Kidney tubule cell (primary cell): ENCODE data around the gene CDC6.

Experiments used
- DNase-seq: peaks from one replicate; pipeline ENCODE4 v3.0.0-alpha.2; 2018; ENCODE audit warnings: low spot score

CDC6 gene, protein sequence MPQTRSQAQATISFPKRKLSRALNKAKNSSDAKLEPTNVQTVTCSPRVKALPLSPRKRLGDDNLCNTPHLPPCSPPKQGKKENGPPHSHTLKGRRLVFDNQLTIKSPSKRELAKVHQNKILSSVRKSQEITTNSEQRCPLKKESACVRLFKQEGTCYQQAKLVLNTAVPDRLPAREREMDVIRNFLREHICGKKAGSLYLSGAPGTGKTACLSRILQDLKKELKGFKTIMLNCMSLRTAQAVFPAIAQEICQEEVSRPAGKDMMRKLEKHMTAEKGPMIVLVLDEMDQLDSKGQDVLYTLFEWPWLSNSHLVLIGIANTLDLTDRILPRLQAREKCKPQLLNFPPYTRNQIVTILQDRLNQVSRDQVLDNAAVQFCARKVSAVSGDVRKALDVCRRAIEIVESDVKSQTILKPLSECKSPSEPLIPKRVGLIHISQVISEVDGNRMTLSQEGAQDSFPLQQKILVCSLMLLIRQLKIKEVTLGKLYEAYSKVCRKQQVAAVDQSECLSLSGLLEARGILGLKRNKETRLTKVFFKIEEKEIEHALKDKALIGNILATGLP

DNA sequence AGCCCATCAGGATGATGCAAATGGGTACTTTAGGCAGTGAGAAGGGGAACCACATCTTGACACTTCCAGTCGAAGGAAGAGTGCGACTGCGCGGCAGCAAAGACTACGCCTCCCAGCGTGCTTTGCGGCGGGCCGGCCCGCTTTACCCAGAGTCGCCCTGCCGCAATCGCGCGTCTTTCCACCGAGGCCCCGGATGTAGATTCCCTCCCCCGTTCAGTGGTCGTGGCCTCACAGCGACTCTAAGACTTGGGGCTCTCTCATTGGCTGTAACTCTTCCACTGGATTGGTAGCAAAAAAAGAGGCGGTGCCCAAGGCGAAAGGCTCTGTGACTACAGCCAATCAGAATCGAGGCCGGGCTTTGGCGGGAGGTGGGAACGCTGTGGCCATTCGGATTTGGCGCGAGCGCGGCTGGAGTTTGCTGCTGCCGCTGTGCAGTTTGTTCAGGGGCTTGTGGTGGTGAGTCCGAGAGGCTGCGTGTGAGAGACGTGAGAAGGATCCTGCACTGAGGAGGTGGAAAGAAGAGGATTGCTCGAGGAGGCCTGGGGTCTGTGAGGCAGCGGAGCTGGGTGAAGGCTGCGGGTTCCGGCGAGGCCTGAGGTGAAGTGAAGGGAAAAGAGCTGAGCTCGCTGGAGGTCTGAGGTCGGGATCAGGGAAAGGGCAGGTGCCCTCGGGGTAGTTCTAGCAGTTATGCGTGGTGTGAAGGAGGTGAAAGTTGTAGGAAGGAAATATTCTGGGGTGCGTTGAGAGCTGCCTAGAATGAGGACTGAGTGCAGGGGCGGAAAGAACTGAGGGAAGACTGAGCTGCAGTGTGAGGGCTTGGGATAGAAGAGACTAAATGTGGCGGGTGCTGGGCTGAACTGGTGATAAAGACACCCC is at the start of gene CDC6:
CDC6 (plus strand) TSS at position 386 of the 876 bp plus-strand sequence. CDS start 1,542 bp downstream, outside the sequence.
- DNase-seq: peak; percentile 99

DNA sequence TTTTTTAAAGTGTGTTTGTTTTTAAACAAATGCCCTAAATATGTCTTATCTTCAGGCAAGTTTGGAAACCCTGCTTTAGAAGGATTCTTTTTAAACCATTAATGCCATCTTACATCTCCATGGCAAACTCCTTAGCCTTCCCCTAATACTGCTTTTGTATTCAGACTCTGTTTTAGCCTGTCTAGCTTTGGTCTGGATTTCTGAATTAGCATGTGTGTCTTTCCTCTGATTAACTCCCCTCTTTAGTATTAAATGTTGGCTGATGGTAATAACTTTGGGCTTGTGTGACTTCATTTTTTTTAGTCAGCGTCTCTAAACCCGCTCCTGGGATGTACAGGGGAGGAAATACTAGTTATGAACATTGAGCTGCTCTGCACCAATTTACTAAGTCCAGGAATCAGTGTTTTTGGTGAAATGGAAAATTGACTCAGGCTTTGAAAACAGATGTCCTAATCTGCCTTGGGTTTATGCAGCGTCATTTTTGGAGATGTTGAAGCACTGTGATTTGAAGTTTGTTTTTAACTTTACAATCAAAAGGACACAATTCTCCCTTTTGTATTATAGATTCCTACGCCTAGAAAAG is 46.3 kb upstream of the CDC6 start:
- DNase-seq: no peak

DNA sequence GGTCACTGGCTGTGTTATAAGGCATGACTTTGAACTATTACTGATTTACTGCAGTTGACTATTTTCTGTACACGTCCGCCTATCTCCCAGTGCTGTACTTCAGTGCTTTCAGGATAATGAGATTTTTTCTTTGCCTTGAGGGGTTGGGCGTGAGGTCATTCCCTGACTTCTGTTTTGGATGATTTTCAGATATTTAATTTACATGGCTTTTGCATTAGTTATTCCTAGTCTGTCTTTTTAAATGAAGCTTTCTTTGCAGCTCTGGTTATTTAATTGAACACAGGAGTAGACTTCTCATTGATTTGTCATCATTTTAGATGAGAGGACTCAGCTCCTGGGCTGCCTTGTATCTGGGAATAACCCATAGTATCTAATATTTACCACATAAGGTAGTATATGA is 44.9 kb upstream of the CDC6 start:
- no peak for DNase-seq

DNA sequence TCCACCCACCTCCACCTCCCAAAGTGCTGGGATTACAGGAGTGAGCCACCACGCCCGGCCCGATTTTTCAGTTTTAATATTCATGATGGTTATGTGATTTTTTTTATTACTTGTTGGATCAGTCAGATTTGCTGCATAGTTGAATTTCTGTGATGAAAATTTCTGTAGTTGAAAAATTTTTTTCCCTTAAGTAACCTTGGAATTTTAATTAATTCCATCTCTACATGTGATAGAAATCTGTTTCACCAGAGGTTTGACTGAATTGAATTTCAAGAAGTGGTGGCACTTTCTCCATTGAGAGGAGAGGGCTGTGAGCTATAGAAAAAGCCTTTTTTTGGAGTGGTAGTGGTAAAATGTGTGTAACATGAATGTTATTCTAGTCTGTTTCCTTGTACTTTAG is 43.9 kb upstream of the CDC6 start:
- no peak for DNase-seq

DNA sequence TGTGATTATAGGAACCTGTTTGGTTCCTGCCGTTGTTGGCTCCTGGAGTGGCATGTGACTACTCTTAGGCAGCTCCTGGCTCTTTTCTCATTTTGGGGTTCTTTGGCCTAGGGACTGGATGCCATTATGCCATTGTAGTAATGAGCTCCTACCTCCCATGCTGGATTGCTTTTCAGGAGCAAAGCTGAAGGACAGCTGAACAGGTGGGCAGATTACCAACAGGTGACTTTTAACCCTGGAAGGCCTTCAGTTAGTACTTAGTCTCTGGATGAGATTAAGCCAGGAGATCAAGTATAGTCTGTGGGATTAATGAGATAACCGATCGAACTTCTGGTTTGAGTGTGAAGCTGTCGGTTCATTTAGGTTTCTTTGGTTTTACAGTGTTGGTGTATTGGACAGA is 43.4 kb upstream of the CDC6 start:
- no peak for DNase-seq

DNA sequence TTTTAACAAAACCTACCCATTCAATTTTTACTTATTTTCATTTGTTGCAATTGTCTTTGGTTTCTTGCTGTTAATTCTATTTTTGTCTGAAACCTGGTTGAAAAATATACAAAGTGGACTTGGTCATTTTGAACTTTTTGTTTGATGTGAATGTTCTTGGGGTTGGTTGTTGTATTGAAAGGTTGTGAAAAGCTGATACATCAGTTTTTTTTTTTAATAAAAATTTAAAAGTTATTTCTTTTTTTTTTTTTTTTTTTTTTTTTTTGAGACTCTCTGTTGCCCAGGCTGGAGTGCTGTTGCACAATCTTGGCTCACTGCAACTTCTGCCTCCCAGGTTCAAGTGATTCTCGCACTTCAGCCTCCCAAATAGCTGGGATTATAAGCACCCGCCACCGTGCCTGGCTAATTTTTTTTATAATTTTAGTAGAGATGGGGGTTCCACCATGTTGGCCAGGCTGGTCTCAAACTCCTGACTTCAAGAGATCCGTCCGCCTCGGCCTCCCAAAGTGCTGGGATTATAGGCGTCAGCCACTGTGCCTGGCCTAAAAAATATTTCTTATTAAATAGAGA is 39.7 kb upstream of the CDC6 start:
- DNase-seq: no peak

DNA sequence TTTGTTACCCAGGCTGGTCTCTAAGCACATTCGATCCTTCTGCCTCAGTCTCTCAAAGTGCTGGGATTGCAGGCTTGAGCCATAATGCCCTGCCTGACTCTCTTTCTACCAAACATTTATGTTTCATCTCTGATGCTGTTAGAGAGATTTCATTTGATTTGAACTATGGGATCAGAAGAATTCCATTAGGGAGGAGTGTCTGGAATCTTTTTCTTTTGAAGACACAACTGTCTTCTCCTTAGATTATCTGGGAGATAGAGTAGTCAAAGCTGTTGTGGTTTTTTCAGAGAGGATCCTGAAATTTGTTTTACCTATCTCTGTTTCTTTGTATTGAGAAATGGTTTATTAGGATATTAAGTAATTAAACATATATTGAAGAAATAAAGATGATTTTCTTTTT is 39.2 kb upstream of the CDC6 start:
- DNase-seq: no peak

DNA sequence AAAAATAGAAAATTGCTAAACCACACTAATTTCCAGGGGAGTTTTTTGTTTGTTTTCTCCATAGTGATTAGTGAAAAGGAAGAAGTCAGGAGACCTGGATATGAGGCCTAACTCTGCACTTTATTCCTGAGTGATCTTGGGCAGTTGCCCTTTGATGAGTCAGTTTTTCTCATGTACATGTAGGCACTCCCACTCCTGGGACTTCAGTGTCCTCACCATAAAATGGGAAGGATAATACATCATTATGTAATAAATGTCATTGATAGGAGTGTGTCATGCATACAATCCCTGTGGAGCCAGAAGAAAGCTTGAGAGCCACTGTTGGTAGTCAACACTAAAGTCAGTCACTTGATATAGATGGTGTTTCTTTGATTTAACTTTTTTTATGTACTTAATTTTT is 36.1 kb upstream of the CDC6 start:
- peak; percentile 87 for DNase-seq

DNA sequence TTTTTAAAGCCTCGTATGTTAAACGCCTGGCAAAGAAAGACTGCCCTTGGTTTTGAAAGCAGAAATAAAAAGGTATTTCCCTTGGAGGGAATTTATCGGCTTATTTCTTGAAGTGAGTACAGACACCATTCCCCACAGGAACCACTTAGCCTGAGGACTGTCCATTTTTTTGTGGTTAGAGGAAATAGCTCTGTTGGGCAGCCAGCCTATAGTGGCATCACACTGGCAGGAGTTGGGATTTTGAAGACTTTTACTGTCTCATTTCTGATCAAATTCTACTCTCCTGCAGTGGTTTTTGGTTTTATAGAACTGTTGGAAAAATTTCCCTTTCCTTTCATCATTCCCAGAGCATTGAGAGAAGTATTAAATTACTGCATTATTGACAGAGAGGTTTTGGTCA is 34.1 kb upstream of the CDC6 start:
- DNase-seq: no peak

DNA sequence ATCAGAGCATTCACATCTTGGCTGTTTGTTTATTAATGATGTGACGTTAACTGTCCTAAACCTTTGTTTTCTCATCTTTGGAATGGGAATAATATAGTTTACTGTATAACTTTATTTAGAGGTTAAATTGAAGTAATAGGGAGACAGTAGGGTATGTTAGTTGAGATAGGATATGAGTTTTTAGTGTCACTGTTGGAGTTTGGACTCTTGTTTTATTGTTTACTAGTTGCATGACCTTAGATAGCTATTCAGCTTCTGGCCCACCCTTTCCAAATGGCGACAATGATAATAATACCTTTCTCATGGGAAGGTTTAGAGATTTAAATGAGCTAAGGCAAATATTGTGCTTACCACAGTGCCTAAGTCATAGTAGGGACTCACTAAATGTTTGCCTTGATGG is 28.2 kb upstream of the CDC6 start:
- no peak for DNase-seq

DNA sequence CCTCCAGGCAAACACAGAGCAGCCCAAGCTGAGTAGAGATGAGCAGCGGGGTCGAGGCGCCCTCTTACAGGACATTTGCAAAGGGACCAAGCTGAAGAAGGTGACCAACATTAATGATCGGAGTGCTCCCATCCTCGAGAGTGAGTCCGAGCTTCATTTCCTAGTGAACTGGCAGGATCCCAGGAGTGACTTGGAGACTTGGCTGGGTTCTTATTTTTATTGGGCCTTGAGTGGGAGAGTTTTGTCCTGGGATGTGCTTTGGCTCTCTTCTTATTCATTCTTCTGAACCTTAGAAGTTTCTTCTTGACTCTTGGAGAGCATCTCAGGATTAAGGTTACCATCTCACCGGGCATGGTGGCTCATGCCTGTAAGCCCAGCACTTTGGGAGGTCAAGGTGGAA is 27.2 kb upstream of the CDC6 start:
- DNase-seq: no peak

DNA sequence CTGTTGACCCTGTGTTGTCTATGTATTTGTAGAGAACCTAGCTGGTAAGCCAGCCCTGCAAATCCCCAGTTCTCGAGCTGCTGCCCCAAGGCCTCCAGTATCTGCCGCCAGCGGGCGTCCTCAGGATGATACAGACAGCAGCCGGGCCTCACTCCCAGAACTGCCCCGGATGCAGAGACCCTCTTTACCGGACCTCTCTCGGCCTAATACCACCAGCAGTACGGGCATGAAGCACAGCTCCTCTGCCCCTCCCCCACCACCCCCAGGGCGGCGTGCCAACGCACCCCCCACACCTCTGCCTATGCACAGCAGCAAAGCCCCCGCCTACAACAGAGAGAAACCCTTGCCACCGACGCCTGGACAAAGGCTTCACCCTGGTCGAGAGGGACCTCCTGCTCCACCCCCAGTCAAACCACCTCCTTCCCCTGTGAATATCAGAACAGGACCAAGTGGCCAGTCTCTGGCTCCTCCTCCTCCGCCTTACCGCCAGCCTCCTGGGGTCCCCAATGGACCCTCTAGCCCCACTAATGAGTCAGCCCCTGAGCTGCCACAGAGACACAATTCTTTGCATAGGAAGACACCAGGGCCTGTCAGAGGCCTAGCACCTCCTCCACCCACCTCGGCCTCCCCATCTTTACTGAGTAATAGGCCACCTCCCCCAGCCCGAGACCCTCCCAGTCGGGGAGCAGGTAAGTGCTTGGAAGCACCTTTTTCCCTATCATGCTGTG is 23.1 kb upstream of the CDC6 start:
- DNase-seq: no peak

DNA sequence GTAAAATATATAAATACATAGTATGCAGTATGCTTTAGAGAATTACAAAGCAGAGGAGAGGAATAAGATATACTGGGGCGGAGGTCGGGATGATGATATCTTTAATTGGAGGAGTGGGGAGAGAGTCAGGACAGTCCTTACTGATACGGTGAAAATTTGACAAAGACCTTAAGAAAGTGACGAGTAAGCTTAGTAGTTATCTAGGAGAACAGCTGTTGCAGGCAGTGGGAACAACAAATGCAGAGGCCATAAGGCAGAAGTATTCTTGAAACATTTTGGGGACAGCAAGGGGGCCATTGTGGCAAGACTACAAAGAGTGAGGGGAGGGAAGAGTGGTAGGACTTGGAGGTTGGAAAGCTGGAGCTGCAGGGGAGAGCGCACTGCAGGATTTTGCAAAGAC is 22.3 kb upstream of the CDC6 start:
- DNase-seq: no peak

DNA sequence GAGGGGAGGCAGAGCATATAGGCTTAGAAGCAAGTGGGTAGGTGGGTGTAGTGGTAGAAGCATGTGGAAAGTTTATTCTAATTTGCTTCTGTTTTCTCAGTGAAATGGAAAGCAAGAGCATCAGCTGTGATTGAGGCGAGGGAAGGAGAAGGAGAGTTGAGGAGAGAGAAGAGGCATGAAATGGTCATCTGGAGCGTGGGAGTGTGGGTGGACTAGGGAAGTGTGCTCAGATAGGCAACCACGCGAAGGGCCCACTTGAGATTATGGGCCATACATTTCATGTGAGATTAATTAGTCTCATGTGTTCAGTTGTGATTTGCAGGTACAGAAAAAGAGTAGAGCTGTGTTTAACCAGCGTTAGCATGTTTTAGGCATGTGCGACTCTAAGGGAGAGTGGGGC is 20.8 kb upstream of the CDC6 start:
- DNase-seq: no peak

DNA sequence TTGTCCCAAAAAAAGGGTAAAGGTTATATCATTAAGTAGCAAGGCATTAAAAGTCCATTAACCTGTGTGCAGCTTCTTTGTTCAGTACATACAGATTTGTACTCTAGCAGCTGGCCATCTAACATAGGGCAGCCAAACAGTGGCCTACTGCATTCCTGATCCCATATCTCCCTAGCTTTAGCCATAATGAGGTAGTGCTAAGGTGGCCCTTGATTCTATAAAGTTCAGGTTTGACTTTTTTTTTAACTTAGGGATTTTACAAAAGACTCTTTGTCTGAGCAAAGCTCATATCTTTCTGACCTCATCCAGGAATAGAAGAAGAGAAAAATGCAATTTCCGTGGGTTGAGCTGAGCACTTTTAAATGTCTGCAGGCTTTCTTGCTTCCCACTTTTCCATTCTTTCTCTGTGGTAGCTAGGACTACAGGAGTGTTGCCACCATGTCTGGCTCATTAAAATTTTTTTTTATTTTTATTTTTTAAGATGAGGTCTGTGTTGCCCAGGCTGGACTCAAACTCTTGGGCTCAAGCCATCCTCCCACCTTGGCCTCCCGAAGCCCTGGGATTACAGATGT is 19.5 kb upstream of the CDC6 start:
- DNase-seq: no peak

DNA sequence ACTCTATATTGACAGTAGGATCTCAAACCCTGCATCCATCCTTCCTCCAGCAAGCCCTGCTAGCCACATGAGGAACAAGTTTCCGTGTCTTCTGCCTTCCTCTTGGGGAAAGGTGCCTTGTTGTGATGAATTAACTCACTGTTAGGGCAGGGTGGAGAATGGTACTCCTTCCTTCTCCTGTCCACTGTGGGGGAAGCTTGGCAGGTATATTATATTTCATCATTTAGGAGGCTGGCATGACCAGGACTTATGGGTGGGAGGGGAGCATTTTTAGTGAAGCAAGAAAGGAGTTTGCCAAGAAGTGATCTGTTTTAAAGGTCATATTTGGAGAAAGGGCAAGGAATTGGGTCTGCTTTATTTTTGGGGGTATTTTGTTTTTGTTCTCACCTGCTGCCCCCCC is 9.3 kb upstream of the CDC6 start:
- DNase-seq: no peak

DNA sequence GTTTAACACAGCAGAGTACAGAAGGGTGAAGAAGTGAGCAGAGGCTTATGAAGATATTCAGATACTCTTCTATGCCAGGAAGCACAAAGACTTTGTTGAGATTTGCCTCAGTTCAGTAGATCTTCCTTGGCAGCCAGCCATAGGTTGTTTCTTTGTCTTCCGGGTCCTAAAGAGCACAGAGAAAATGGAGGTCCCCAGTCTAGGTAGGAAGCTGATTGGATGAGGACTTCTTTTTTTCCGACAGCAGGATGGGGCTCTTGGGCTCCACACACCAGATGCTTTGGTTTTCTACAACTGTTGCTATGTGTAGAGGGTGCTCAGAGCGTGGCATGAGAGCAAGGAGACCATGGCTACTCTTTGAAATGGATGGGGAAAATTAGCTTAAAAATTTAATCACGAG is 8.3 kb upstream of the CDC6 start:
- no peak for DNase-seq

DNA sequence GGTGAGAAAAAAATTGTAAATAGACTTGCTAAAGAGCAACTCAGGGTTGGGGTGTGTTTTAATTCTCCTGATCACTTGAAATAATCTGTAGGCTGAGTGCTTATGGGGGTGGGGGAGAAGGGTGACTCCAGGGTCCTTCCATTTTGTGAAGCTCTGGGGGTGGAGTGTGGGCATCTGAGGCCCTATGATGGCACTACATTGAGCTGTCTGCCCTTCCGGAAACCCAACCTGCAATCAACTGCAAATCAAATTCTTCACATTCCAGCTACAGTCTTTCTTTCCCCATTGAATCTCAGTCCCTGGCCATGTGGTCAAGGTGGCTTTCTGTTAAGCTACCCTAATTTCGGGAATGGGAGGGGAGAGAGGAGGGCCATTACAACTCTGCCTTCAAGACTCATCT is 6.0 kb upstream of the CDC6 start:
- DNase-seq: peak; percentile 59

DNA sequence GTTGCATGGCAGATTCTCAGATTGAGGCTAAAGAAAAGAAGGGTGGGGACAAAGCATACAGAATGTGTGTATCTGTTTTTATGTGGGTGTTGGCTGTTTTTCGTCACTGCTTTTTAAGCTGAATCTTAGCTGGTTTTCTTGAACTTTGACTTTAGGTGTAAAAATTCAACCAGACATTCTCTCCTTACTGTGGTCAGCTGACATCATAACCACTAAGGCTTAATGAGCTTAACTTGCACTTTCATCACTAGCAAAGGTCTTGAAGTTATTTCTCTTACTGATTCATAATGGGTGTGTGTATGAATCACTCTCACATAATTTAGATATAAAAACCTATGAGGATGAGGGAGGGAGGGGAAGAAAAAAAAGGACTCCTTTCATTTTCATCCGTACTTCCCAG is 4.0 kb upstream of the CDC6 start:
- DNase-seq: peak; percentile 96

DNA sequence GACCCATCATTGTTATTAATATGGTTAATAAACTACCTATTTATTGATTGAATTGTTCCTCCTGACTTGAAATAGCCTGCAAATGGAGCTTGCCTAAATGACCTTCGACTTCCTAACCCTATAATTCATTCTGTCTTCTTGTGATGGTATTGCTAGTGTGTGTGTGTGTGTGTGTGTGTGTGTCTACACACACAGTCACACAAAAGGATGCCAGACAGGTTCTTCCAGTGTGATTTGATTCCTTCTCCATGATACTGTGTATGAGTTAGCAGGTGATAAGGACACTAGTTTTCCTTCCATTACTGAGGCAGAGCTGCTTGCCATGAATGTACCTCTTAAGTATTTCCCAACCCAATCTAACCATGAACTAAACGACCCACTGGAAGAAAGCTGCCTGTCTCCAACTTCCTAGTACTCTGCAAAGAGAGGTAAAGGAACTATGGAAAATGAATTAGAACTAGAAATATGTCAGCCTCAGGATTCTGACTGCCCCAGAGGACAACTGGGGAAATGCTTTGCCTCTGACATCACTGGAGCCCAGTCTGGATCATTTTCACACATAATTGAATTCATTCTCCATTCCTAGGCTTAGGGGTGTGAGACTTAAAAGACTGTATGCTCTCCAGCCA is 3.5 kb upstream of the CDC6 start:
- DNase-seq: peak; percentile 80

DNA sequence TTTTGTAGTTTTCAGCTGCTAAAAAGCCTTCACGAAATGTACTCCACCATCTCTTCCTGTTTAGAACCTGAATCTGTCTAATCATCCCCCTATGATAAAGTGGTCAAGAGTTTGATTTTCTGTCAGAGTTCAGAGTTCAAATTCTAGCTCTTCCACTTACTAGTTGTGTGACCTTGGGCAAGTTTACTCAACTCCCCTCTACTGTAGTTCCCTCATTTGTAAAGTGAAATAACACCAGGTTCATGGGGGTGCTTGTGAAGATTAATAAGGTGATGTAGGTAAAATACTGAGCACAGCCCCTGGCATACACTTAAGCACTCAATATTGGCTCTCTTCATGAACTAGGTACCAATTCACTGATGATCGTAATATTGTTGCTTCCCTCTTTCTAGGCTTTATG is 1.2 kb upstream of the CDC6 start:
- DNase-seq: no peak
